ENCODE measurements around the gene SPSB4. TPM values are rescaled to one million over a fixed set of nuclear protein-coding genes. Genes with fewer than 3 reads are reported as not detected.

The SPSB4 gene
- total RNA-seq, 4 donors from 2014 or later = 0.14 TPM; not detected in 3

DNA sequence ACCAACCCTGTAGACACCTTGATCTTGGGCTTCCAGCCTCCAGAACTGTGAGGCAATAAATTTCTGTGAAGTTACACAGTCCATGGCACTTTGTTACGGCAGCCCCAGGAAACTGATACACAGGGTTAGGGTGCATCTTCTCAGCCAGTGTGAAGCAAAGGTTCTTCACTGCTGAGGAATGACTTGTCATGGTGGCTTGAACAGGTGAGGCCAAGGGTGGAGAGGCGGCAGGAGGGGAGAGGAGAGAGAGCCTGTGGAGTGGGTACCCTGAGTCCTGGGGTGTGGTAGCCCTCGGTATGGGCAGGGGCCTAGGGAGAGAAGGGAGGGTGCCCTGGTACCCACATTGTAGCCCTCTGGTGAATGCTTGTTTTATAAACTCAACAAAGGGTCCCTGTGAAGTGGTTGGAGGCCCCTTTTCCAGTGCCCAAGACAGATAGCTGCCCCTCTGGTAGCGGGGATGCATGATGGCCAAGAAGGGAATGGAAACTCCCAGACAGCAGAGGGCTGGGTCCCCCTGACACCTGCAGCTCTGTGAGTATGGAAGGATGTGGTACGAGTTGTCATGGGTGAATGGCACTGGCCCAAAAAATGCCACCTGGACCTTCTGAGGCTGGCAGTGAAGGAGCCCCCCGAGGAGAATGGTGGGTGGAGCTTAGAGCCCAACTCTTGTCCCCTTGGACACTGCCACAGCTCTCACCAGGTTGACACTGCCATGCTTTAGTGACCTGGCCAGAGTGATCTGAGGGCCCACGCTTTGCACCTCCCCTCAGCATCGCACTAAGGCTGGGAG lies 49.6 kb downstream of the SPSB4 start:
- DNase-seq = no peak
- Histone ChIP-seq H3K36me3 (no peaks in the 10 kb centered on the region), H3K4me1 (peaks cover 0 to 2% (median 1%) of the 10 kb centered on the region in 4 donors), H3K4me3 (no peak overlapping the region), H3K27me3 (no peaks in the 10 kb centered on the region), H3K27ac (no peak overlapping the region), H3K9me3 (no peaks in the 10 kb centered on the region)
- intact Hi-C loops (cut with DNase I; ENCODE audit: low total_unique reads) = no loop called here
- in situ Hi-C loops (cut with MboI; ENCODE audit: low pct_ligation_motif_present in 1 of 4, low pct_unique_long_range_greater_than_20kb in 1 of 4, low sequenced_read_pairs in 3 of 4) = loop anchor here (10.0 to 25.0 kb wide), 4 partner anchors 76 to 213 kb away; no protein-coding TSS in a partner anchor
- WGBS, 2 donors (ENCODE audit: low coverage in 1 of 2) = 88% methylated on average over 8 of the region's 8 CpGs; no CpG with 5 or more reads in 1 of the 2 donors
- TF ChIP-seq EP300 (IDR thresholded peaks at IDR 0.05; ENCODE audit: low read depth) = no peak

DNA sequence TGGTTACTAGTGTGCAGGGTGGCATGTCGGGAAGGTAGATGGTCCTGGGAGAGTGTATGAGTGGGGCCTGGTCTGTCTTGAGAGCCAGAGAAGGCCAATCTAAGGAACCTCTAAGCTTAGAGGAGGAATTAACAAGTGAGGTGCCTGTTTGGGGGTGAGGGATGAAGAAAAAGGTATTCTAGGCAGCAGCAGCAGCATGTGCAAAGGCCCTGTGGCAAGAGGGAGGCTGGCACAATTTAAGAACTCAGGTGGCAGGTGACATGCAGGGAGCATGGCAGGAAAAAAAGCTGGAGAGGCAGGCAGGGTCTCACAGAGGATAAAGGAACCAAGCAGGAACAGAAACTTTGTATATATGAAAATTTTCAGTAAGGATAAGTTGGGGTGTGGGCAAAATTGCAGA lies 51.2 kb downstream of the SPSB4 start:
- no peaks in the 10 kb centered on the region for H3K27me3 ChIP-seq
- no peaks in the 10 kb centered on the region for H3K4me1 ChIP-seq
- in situ Hi-C loops (cut with MboI; ENCODE audit: low pct_ligation_motif_present in 1 of 4, low pct_unique_long_range_greater_than_20kb in 1 of 4, low sequenced_read_pairs in 3 of 4) (loop anchor here (10.0 to 25.0 kb wide), 4 partner anchors 78 to 215 kb away; no protein-coding TSS in a partner anchor), intact Hi-C loops (cut with DNase I; ENCODE audit: low total_unique reads) (no loop called here)
- no peaks in the 10 kb centered on the region for H3K36me3 ChIP-seq
- no peak overlapping the region for H3K27ac ChIP-seq
- no peaks in the 10 kb centered on the region for H3K9me3 ChIP-seq
- DNase-seq = no peak
- TF ChIP-seq EP300 (IDR thresholded peaks at IDR 0.05; ENCODE audit: low read depth) = no peak
- TF ChIP-seq CTCF (IDR thresholded peaks at IDR 0.05) = no peak
- TF ChIP-seq POLR2A (IDR thresholded peaks at IDR 0.05) = no peak
- TF ChIP-seq POLR2AphosphoS5 (IDR thresholded peaks at IDR 0.05) = no peak
- 80 to 96% methylated on average over 1 of the region's 1 CpG for WGBS, 2 donors (ENCODE audit: low coverage in 1 of 2)
- no peak overlapping the region for H3K4me3 ChIP-seq

DNA sequence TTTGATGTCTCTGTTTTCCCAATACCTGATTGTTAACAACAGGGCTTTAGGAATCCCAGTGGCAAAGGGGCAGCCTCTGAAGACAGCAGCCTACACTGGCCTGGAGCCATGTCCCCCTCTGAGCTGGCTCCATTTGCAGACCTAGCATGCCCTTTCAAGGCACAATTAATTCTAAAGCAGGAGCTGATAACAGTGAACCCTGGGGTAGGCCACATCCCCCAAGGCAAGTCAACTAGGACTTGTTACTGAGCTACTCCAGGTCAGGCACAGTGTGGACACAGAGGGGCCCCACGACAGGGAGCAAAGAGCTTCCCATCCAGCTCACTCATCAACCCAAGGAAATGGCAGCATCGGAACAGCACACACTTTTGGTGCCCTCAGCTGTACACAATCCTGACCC lies 51.9 kb downstream of the SPSB4 start:
- Histone ChIP-seq H3K36me3 (no peaks in the 10 kb centered on the region), H3K4me1 (no peaks in the 10 kb centered on the region), H3K4me3 (no peak overlapping the region), H3K27ac (no peak overlapping the region), H3K27me3 (no peaks in the 10 kb centered on the region), H3K9me3 (no peaks in the 10 kb centered on the region)
- in situ Hi-C loops (cut with MboI; ENCODE audit: low pct_ligation_motif_present in 1 of 4, low pct_unique_long_range_greater_than_20kb in 1 of 4, low sequenced_read_pairs in 3 of 4) = loop anchor here (10.0 to 25.0 kb wide), 4 partner anchors 78 to 216 kb away; no protein-coding TSS in a partner anchor
- intact Hi-C loops (cut with DNase I; ENCODE audit: low total_unique reads) = loop anchor here (1.0 kb wide), 1 partner anchor 89 kb away; no protein-coding TSS in a partner anchor
- DNase-seq = no peak
- 61% methylated on average over 2 of the region's 2 CpGs; no CpG with 5 or more reads in 1 of the 2 donors for WGBS, 2 donors (ENCODE audit: low coverage in 1 of 2)
- TF ChIP-seq POLR2AphosphoS5 (IDR thresholded peaks at IDR 0.05) = no peak
- TF ChIP-seq POLR2A (IDR thresholded peaks at IDR 0.05) = no peak
- TF ChIP-seq EP300 (IDR thresholded peaks at IDR 0.05; ENCODE audit: low read depth) = no peak
- TF ChIP-seq CTCF (IDR thresholded peaks at IDR 0.05) = no peak

DNA sequence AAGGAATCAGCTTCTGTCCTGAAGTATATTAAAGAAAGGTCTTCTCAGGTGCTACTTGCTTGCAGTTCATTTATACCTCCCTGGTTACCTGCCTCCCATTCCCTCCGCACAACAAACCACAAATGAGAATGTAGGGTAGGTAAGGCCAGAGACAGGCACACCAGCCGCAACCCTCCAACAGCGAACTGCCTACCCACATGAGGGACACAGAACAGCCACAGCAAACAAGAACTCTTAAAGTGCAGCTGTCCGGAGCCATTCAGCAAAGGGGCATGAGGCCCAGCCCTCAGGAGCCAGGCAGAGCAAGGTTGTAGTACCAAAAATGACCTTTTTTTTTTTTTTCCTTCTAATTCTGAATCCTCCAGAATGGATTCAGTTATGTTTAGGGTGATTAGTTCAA lies 52.4 kb downstream of the SPSB4 start:
- intact Hi-C loops (cut with DNase I; ENCODE audit: low total_unique reads) (loop anchor here (1.0 kb wide), 1 partner anchor 89 kb away; no protein-coding TSS in a partner anchor), in situ Hi-C loops (cut with MboI; ENCODE audit: low pct_ligation_motif_present in 1 of 4, low pct_unique_long_range_greater_than_20kb in 1 of 4, low sequenced_read_pairs in 3 of 4) (loop anchor here (10.0 to 25.0 kb wide), 4 partner anchors 79 to 216 kb away; no protein-coding TSS in a partner anchor)
- TF ChIP-seq POLR2AphosphoS5 (IDR thresholded peaks at IDR 0.05) (no peak), CTCF (IDR thresholded peaks at IDR 0.05) (no peak)
- Histone ChIP-seq H3K9me3 (no peaks in the 10 kb centered on the region), H3K4me3 (no peak overlapping the region), H3K27me3 (no peaks in the 10 kb centered on the region), H3K36me3 (no peaks in the 10 kb centered on the region), H3K4me1 (no peaks in the 10 kb centered on the region), H3K27ac (no peak overlapping the region)
- DNase-seq = no peak
- 75% methylated on average over 4 of the region's 4 CpGs; no CpG with 5 or more reads in 1 of the 2 donors for WGBS, 2 donors (ENCODE audit: low coverage in 1 of 2)

Measured in transverse colon (tissue), 4 donors.